Fibroblast of lung (primary cell): ENCODE results near the gene OR6B1.

Experiments used
- EZH2 ChIP-seq: IDR thresholded peaks from 2 replicates; pipeline ENCODE4 v1.5.1; 2012; ENCODE audit warnings: low read length, control low read depth, mild to moderate bottlenecking; ENCODE audit errors: missing control alignments
- TF ChIP-seq, protein P1 (sequence below), 2 donors: IDR thresholded peaks in 1 of 2; conservative IDR thresholded peaks in 1 of 2; 1 replicate in 1 of 2; 2 replicates in 1 of 2; pipeline ENCODE4 v1.5.1; 2011 to 2012; ENCODE audit warnings: low read length in 2 of 2, control low read depth in 1 of 2, inconsistent platforms in 1 of 2, low read depth in 1 of 2, mild to moderate bottlenecking in 1 of 2

DNA sequence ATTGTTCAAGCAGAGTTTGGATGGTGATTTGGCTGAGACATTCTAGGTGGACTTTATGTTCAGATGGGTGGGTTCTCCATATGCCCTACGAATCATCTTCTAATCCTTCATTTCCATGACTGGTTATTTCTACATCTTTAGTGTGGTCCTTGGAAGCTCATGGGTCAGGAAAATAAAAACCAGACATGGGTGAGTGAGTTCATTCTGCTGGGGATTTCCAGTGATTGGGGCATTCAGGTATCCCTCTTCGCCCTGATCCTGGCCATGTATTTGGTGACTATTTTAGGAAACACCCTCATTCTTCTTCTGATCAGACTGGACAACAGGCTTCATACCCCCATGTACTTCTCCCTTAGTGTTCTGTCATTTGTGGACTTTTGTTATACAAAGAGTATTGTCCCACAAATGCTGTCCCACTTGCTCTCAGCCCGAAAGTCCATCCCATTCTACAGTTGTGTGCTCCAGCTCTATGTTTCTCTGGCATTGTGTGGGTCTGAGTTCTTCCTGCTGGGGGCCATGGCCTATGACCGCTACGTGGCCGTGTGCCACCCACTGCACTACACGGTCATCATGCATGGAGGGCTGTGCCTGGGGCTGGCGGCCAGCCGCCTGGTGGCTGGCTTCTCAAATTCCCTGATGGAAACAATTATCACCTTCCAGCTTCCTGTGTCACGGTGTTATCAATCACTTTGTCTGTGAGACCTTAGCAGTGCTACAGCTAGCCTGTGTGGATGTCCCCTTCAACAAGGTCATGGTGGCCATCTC lies 19.2 kb upstream of the OR6B1 start:
- TF ChIP-seq, protein P1, sequence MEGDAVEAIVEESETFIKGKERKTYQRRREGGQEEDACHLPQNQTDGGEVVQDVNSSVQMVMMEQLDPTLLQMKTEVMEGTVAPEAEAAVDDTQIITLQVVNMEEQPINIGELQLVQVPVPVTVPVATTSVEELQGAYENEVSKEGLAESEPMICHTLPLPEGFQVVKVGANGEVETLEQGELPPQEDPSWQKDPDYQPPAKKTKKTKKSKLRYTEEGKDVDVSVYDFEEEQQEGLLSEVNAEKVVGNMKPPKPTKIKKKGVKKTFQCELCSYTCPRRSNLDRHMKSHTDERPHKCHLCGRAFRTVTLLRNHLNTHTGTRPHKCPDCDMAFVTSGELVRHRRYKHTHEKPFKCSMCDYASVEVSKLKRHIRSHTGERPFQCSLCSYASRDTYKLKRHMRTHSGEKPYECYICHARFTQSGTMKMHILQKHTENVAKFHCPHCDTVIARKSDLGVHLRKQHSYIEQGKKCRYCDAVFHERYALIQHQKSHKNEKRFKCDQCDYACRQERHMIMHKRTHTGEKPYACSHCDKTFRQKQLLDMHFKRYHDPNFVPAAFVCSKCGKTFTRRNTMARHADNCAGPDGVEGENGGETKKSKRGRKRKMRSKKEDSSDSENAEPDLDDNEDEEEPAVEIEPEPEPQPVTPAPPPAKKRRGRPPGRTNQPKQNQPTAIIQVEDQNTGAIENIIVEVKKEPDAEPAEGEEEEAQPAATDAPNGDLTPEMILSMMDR (conservative IDR thresholded peaks at IDR 0.05 in 1 of 2, IDR thresholded peaks at IDR 0.05 in 1 of 2; ENCODE audit: low read depth in 1 of 2, low read length in 2 of 2): no peak
- TF ChIP-seq EZH2: no peak
